K562 (cell line): Measurements from ENCODE around the gene ZNF839. TPM values are rescaled to one million over a fixed set of nuclear protein-coding genes. Genes with fewer than 3 reads are reported as not detected.

Experiments used
- ATAC-seq: fragments of 200-7000 bp; cut with Tn5 transposase; 3 replicates; pipeline ENCODE4 v1.9.1; 2020; ENCODE audit warnings: moderate library complexity
- BruUV-seq: library from RNA; stranded (reverse); fragments of 400-500 nt; replicated peaks from 2 replicates; lab custom pipeline; 2021; lab: Mats Ljungman, UMichigan
- CTCF ChIA-PET: fragments of 300-600 bp; formaldehyde crosslinking; extraction: SDS; loops from one replicate; lab custom pipeline; 2021; ENCODE audit warnings: low intra/inter-chr PET ratio; lab: Yijun Ruan, JAX
- POLR2A ChIA-PET: fragments of 300-600, 350-650 bp; sonication (Branson Sonifier 250); formaldehyde crosslinking; extraction: SDS; loops from one replicate; lab custom pipeline; 2021; ENCODE audit warnings: antibody characterized with exemption, inconsistent platforms; lab: Yijun Ruan, JAX
- DNase-seq, 4 experiments: peaks; one replicate each; pipeline versions ENCODE4 v3.0.0 to v3.0.0-alpha.2; 2011 to 2018; ENCODE audit warnings: low spot score in 3 of 4, mixed read lengths in 3 of 4; ENCODE audit errors: extremely low read depth in 1 of 4
- FAIRE-seq: peaks from 2 replicates; lab custom pipeline; 2011; peaks lifted over from hg19 to GRCh38; lab: Jason Lieb, UNC
- H2AFZ ChIP-seq: 2 replicates; pipeline ENCODE4 v1.6.0; 2011; ENCODE audit warnings: low read depth, low read length, control low read depth, inconsistent platforms
- H3K27ac ChIP-seq: fragments of 200-600 bp; 3 replicates; pipeline ENCODE4 v1.8.0; 2011; ENCODE audit warnings: low read depth, mild to moderate bottlenecking, control low read depth, inconsistent platforms, low read length, moderate library complexity, mixed read lengths; ENCODE audit errors: extremely low read depth
- H3K27me3 ChIP-seq, 2 experiments: fragments of 300-600 bp in 1 of 2; 2 replicates in 1 of 2; 3 replicates in 1 of 2; pipeline versions ENCODE4 v1.6.0 to v1.8.0; 2011; ENCODE audit warnings: inconsistent platforms in 2 of 2, low read length in 2 of 2, mild to moderate bottlenecking in 1 of 2, mixed read lengths in 1 of 2, moderate library complexity in 1 of 2; ENCODE audit not compliant: control insufficient read depth in 2 of 2, insufficient read depth in 2 of 2
- H3K36me3 ChIP-seq: fragments of 300-600 bp; 3 replicates; pipeline ENCODE4 v1.8.0; 2011; ENCODE audit warnings: mild to moderate bottlenecking, low read length, inconsistent platforms; ENCODE audit not compliant: control insufficient read depth, insufficient read depth
- H3K4me1 ChIP-seq, 2 experiments: fragments of 200-600 bp in 1 of 2; replicated peaks in 1 of 2; 2 replicates in 1 of 2; 3 replicates in 1 of 2; pipeline versions ENCODE4 v1.5.1 to v1.8.0; 2011; ENCODE audit warnings: inconsistent platforms in 2 of 2, low read length in 2 of 2, mild to moderate bottlenecking in 1 of 2, mixed read lengths in 1 of 2, moderate library complexity in 1 of 2; ENCODE audit not compliant: control insufficient read depth in 2 of 2, insufficient read depth in 2 of 2
- H3K4me2 ChIP-seq: 2 replicates; pipeline ENCODE4 v1.6.1; 2011; ENCODE audit warnings: low read length, control low read depth, inconsistent platforms, mixed read lengths; ENCODE audit not compliant: insufficient read depth
- H3K4me3 ChIP-seq: fragments of 200-600 bp; sonication (generic), shearing (Covaris generic); 2 replicates; pipeline ENCODE4 v1.5.1; 2016; ENCODE audit warnings: control low read depth, inconsistent platforms
- H3K79me2 ChIP-seq: fragments of 200-600 bp; 3 replicates; pipeline ENCODE4 v1.8.0; 2011; ENCODE audit warnings: low read length, inconsistent platforms; ENCODE audit not compliant: control insufficient read depth, insufficient read depth
- H3K9ac ChIP-seq, 2 experiments: 2 replicates each; pipeline versions ENCODE4 v1.6.0 to v1.6.1; 2011; ENCODE audit warnings: low read depth in 2 of 2, low read length in 2 of 2, control low read depth in 1 of 2, inconsistent platforms in 1 of 2, mild to moderate bottlenecking in 1 of 2, mixed read lengths in 1 of 2; ENCODE audit not compliant: insufficient read depth in 1 of 2
- H3K9me1 ChIP-seq: one replicate; pipeline ENCODE4 v1.6.0; 2011; ENCODE audit warnings: inconsistent platforms, mild to moderate bottlenecking, low read length, moderate library complexity; ENCODE audit not compliant: control insufficient read depth, insufficient read depth
- H3K9me3 ChIP-seq: replicated peaks from 2 replicates; pipeline ENCODE4 v1.5.1; 2011; ENCODE audit warnings: low read depth, low read length, inconsistent platforms; ENCODE audit not compliant: control insufficient read depth, insufficient read depth
- H4K20me1 ChIP-seq: replicated peaks from 2 replicates; pipeline ENCODE4 v1.6.1; 2011; ENCODE audit warnings: low read length, inconsistent platforms, mixed read lengths; ENCODE audit not compliant: control insufficient read depth, insufficient read depth
- CEBPG ChIP-seq, 3 experiments: fragments of 200-800 bp in 1 of 3; sonication (Bioruptor generic) in 1 of 3; sonication (generic) in 1 of 3; formaldehyde crosslinking in 1 of 3; IDR thresholded peaks in 2 of 3; conservative IDR thresholded peaks in 1 of 3; 2 replicates each; pipeline versions ENCODE4 v1.6.1 to v1.8.0; 2016 to 2022; ENCODE audit warnings: missing compliant biosample characterization in 2 of 3, missing genetic modification characterization in 2 of 3, mild to moderate bottlenecking in 1 of 3, missing genetic modification reagents in 1 of 3
- CHD1 ChIP-seq: fragments of 200-600 bp; sonication (generic); IDR thresholded peaks from one replicate; pipeline ENCODE4 v1.6.1; 2012; ENCODE audit warnings: mild to moderate bottlenecking, moderate library complexity, low read length, inconsistent platforms
- JUN ChIP-seq, 2 experiments: sonication (generic) in 1 of 2; formaldehyde crosslinking in 1 of 2; IDR thresholded peaks; 2 replicates each; pipeline versions ENCODE4 v1.6.1 to v1.8.0; 2012 to 2022; ENCODE audit warnings: borderline replicate concordance in 2 of 2, mild to moderate bottlenecking in 2 of 2, improper control_type of control experiment in 1 of 2, low read depth in 1 of 2, low read length in 1 of 2, missing genetic modification reagents in 1 of 2
- KDM2B ChIP-seq: fragments of 250-450 bp; sonication (Bioruptor Pico); IDR thresholded peaks from 2 replicates; pipeline ENCODE4 v1.8.0; 2021; ENCODE audit warnings: mild to moderate bottlenecking, moderate library complexity
- NFIX ChIP-seq: fragments of 250-450 bp; sonication (Bioruptor Pico); IDR thresholded peaks from 2 replicates; pipeline ENCODE4 v1.4.0; 2020; ENCODE audit warnings: low read depth, mild to moderate bottlenecking, moderate library complexity
- PRPF4 ChIP-seq: fragments of 200-400 bp; formaldehyde crosslinking; IDR thresholded peaks from one replicate; pipeline ENCODE4 v1.6.1; 2017; ENCODE audit warnings: low read length, low read depth, mild to moderate bottlenecking; ENCODE audit not compliant: insufficient read depth, poor library complexity, severe bottlenecking
- RAD21 ChIP-seq, 2 experiments: fragments of 250-450 bp in 1 of 2; fragments of 450-650 bp in 1 of 2; sonication (Bioruptor Pico) in 1 of 2; formaldehyde crosslinking in 1 of 2; IDR thresholded peaks in 1 of 2; conservative IDR thresholded peaks in 1 of 2; 2 replicates each; pipeline versions ENCODE4 v1.4.0 to v1.8.0; 2020 to 2022; ENCODE audit warnings: mild to moderate bottlenecking in 2 of 2, moderate library complexity in 1 of 2
- SIRT6 ChIP-seq: IDR thresholded peaks from one replicate; pipeline ENCODE4 v1.6.1; 2012; ENCODE audit warnings: low read depth, mild to moderate bottlenecking, control low read depth, inconsistent platforms, low read length, moderate library complexity
- ZNF644 ChIP-seq: fragments of 200-800 bp; sonication (Bioruptor generic); IDR thresholded peaks from 2 replicates; pipeline ENCODE4 v1.6.1; 2016; ENCODE audit warnings: low read depth, missing genetic modification characterization, missing compliant biosample characterization
- WGBS: fragments of 100-300 bp; shearing (Covaris generic); methylation state at CpG from one replicate; pipeline ENCODE4 v1.1.6; 2016; ENCODE audit warnings: low coverage, mixed read lengths; ENCODE audit not compliant: insufficient coverage; ENCODE audit errors: missing lambda C conversion rate; 5-methylcytosine and 5-hydroxymethylcytosine counted together
- in situ Hi-C: fragments of 300-500 bp; cut with MboI; formaldehyde crosslinking; loops from 4 replicates; pipeline ENCODE4 v1.15.0; 2018; ENCODE audit warnings: inconsistent platforms, mixed read lengths
- intact Hi-C: fragments of 100-400 bp; cut with micrococcal nuclease; formaldehyde crosslinking; loops from 2 replicates; pipeline ENCODE4 v1.14.2; 2022
- polyA plus RNA-seq, 8 experiments: library from polyadenylated mRNA; depleted of rRNA in 4 of 8; stranded (reverse) in 5 of 8; unstranded in 3 of 8; fragments of >200 nt; fragmentation: Nextera tagmentation in 2 of 8; fragmentation: Illumina TruSeq in 1 of 8; extraction: Ambion mirVana in 2 of 8; extraction: Trizol in 1 of 8; gene quantifications; 2 replicates each; pipeline versions ENCODE4 v1.2.1 to v1.2.3, GENCODE V29; 2011 to 2014; ENCODE audit warnings: inconsistent platforms in 1 of 8, missing spikeins in 1 of 8
- total RNA-seq, 7 experiments: library from RNA; depleted of rRNA in 6 of 7; stranded (reverse); fragments of >200 nt in 6 of 7; fragmentation: Illumina TruSeq in 2 of 7; extraction: Trizol in 2 of 7; gene quantifications; 2 replicates each; pipeline versions ENCODE4 v1.2.1 to v1.2.3, GENCODE V29; 2011 to 2021; ENCODE audit warnings: low replicate concordance in 1 of 7

ZNF839 gene
- total and polyA plus RNA-seq, 9 of the 15 experiments (the other 6 are each of a cell fraction or from before 2014, with no cell fraction given) = 0.42 to 8.4 (median 5.7) TPM

GRCh38 chr14:102315121-102315520, 4.4 kb upstream of the ZNF839 start:
- no peak for TF ChIP-seq RAD21 (CRISPR knock-in tag; conservative IDR thresholded peaks at IDR 0.05 in 1 of 2, IDR thresholded peaks at IDR 0.05 in 1 of 2)
- TF ChIP-seq CEBPG (CRISPR knock-in tag; IDR thresholded peaks at IDR 0.05) = no peak
- no peak for TF ChIP-seq CEBPG (tag; conservative IDR thresholded peaks at IDR 0.05 in 1 of 2, IDR thresholded peaks at IDR 0.05 in 1 of 2)
- TF ChIP-seq JUN (IDR thresholded peaks at IDR 0.05; ENCODE audit: borderline replicate concordance, low read depth, low read length) = no peak
- TF ChIP-seq JUN (CRISPR knock-in tag; IDR thresholded peaks at IDR 0.05; ENCODE audit: borderline replicate concordance) = no peak
- TF ChIP-seq CHD1 = no peak
- no peak for TF ChIP-seq ZNF644 (tag)
- no peak for TF ChIP-seq NFIX
- no peak for TF ChIP-seq SIRT6
- no peak for TF ChIP-seq KDM2B (CRISPR knock-in tag)
- no peak for TF ChIP-seq PRPF4
- TF ChIP-seq, all 486 proteins: peak for 0
- Histone ChIP-seq H3K4me2 (no peak overlapping the region), H3K9me3 (no peaks in the 10 kb centered on the region), H3K79me2 (peaks cover 3% of the 10 kb centered on the region), H3K4me1 (peaks cover 21 to 25% of the 10 kb centered on the region in 2 experiments; a peak in 4 of 5 replicates), H3K4me3 (no peak overlapping the region), H3K27me3 (no peaks in the 10 kb centered on the region), H3K27ac (no peak overlapping the region), H3K36me3 (no peaks in the 10 kb centered on the region), H2AFZ (no peak overlapping the region), H3K9me1 (no peaks in the 10 kb centered on the region), H4K20me1 (no peaks in the 10 kb centered on the region), H3K9ac (no peak overlapping the region)
- no peak for DNase-seq
- ChIA-PET CTCF (interaction anchor here (1.5 to 2.3 kb wide), 2 partner anchors 80 to 269 kb away, joined by 8 to 15 read pairs; no protein-coding TSS in a partner anchor), POLR2A (no interaction called here)
- in situ Hi-C loops (loop anchor here (5.0 to 10.0 kb wide), 3 partner anchors 250 to 610 kb away; partner anchors contain the start of gene DYNC1H1), intact Hi-C loops (loop anchor here (5.0 kb wide), 3 partner anchors 202 to 353 kb away; partner anchors contain the start of gene DYNC1H1)
- ATAC-seq = no peak
- 93% methylated on average over 6 of the region's 6 CpGs for WGBS
- no TSS peak for BruUV-seq
- no peak for FAIRE-seq
